WTC11 (cell line): Measurements from ENCODE around the gene MYBL2. TPM values are rescaled to one million over a fixed set of nuclear protein-coding genes. Genes with fewer than 3 reads are reported as not detected.

Source experiments
- ATAC-seq: fragments of 200-7000 bp; cut with Tn5 transposase; 2 replicates; pipeline ENCODE4 v1.10.0; 2021; ENCODE audit warnings: mild to moderate bottlenecking, moderate library complexity
- CTCF ChIA-PET: fragments of 300-600 bp; sonication (Branson Sonifier 250); formaldehyde crosslinking; loops from one replicate; lab custom pipeline; 2021; ENCODE audit warnings: antibody characterized with exemption; lab: Charles Lee
- POLR2A ChIA-PET: fragments of 350-600 bp; sonication (Branson Sonifier 250); formaldehyde crosslinking; loops from one replicate; lab custom pipeline; 2021; ENCODE audit warnings: antibody characterized with exemption; lab: Charles Lee
- DNase-seq: peaks from one replicate; pipeline ENCODE4 v3.0.0; 2021; ENCODE audit warnings: low spot score
- H3K27ac Mint-ChIP-seq: 2 replicates; pipeline ENCODE4 v1.8.0; 2021; ENCODE audit warnings: mixed read lengths
- H3K27me3 Mint-ChIP-seq: 2 replicates; pipeline ENCODE4 v1.8.0; 2021; ENCODE audit warnings: low read depth, mild to moderate bottlenecking, moderate library complexity, mixed read lengths
- H3K36me3 Mint-ChIP-seq: 2 replicates; pipeline ENCODE4 v1.8.0; 2021; ENCODE audit warnings: mixed read lengths
- H3K4me1 Mint-ChIP-seq: 2 replicates; pipeline ENCODE4 v1.8.0; 2022; ENCODE audit warnings: mixed read lengths
- H3K4me3 Mint-ChIP-seq: 2 replicates; pipeline ENCODE4 v1.8.0; 2021; ENCODE audit warnings: mild to moderate bottlenecking, moderate library complexity, mixed read lengths
- H3K9me3 Mint-ChIP-seq: 2 replicates; pipeline ENCODE4 v1.8.0; 2021; ENCODE audit warnings: mixed read lengths
- ARID4B ChIP-seq: sonication (generic); formaldehyde crosslinking; IDR thresholded peaks from 2 replicates; pipeline ENCODE4 v1.8.0; 2023; ENCODE audit warnings: missing genetic modification reagents, mild to moderate bottlenecking, borderline replicate concordance
- ATF3 ChIP-seq: sonication (generic); formaldehyde crosslinking; conservative IDR thresholded peaks from 2 replicates; pipeline ENCODE4 v1.8.1; 2022; ENCODE audit warnings: mild to moderate bottlenecking, missing genetic modification reagents
- CTCF ChIP-seq: fragments of 200-600 bp; IDR thresholded peaks from 2 replicates; pipeline ENCODE4 v1.8.0; 2022; ENCODE audit warnings: antibody characterized with exemption
- E2F4 ChIP-seq: sonication (generic); formaldehyde crosslinking; IDR thresholded peaks from 2 replicates; pipeline ENCODE4 v1.8.1; 2022; ENCODE audit warnings: low read depth, mild to moderate bottlenecking, moderate library complexity, missing genetic modification reagents, borderline replicate concordance
- FOXK1 ChIP-seq: sonication (generic); formaldehyde crosslinking; IDR thresholded peaks from 2 replicates; pipeline ENCODE4 v1.8.0; 2022; ENCODE audit warnings: mild to moderate bottlenecking, moderate library complexity, missing genetic modification reagents
- FOXP1 ChIP-seq: sonication (generic); formaldehyde crosslinking; IDR thresholded peaks from 2 replicates; pipeline ENCODE4 v1.8.0; 2022; ENCODE audit warnings: missing genetic modification reagents, mild to moderate bottlenecking, moderate library complexity, borderline replicate concordance
- FOXP4 ChIP-seq: sonication (generic); formaldehyde crosslinking; IDR thresholded peaks from 2 replicates; pipeline ENCODE4 v1.8.0; 2022; ENCODE audit warnings: mild to moderate bottlenecking, missing genetic modification reagents
- GABPB1 ChIP-seq: sonication (generic); formaldehyde crosslinking; IDR thresholded peaks from 2 replicates; pipeline ENCODE4 v1.8.1; 2023; ENCODE audit warnings: mild to moderate bottlenecking, missing genetic modification reagents
- MYBL2 ChIP-seq: sonication (generic); formaldehyde crosslinking; IDR thresholded peaks from 2 replicates; pipeline ENCODE4 v1.8.1; 2023; ENCODE audit warnings: mild to moderate bottlenecking, moderate library complexity, missing genetic modification reagents
- NR1H2 ChIP-seq: sonication (generic); formaldehyde crosslinking; IDR thresholded peaks from 2 replicates; pipeline ENCODE4 v1.9.0; 2021; ENCODE audit warnings: mild to moderate bottlenecking, moderate library complexity, missing genetic modification reagents
- NR2C2 ChIP-seq: sonication (generic); formaldehyde crosslinking; IDR thresholded peaks from 2 replicates; pipeline ENCODE4 v1.8.0; 2022; ENCODE audit warnings: mild to moderate bottlenecking, missing genetic modification reagents
- NR3C1 ChIP-seq: sonication (generic); formaldehyde crosslinking; conservative IDR thresholded peaks from 2 replicates; pipeline ENCODE4 v1.8.1; 2023; ENCODE audit warnings: low read depth, mild to moderate bottlenecking, missing genetic modification reagents
- OVOL2 ChIP-seq: fragments of 250-450 bp; sonication (Bioruptor Pico); IDR thresholded peaks from 2 replicates; pipeline ENCODE4 v1.9.0; 2021; ENCODE audit warnings: mild to moderate bottlenecking, borderline replicate concordance
- PRRX2 ChIP-seq: fragments of 250-450 bp; sonication (Bioruptor Pico); IDR thresholded peaks from 2 replicates; pipeline ENCODE4 v1.8.0; 2021; ENCODE audit warnings: mild to moderate bottlenecking
- SP1 ChIP-seq: sonication (generic); formaldehyde crosslinking; conservative IDR thresholded peaks from 2 replicates; pipeline ENCODE4 v1.8.1; 2022; ENCODE audit warnings: missing genetic modification reagents
- STAT6 ChIP-seq: sonication (generic); formaldehyde crosslinking; conservative IDR thresholded peaks from 2 replicates; pipeline ENCODE4 v1.8.1; 2023; ENCODE audit warnings: mild to moderate bottlenecking, low read depth, missing genetic modification reagents, moderate library complexity
- TEAD4 ChIP-seq: sonication (generic); formaldehyde crosslinking; IDR thresholded peaks from 2 replicates; pipeline ENCODE4 v1.8.0; 2022; ENCODE audit warnings: mild to moderate bottlenecking, missing genetic modification reagents
- ZMAT4 ChIP-seq: fragments of 250-450 bp; sonication (Bioruptor Pico); IDR thresholded peaks from 2 replicates; pipeline ENCODE4 v1.9.0; 2021; ENCODE audit warnings: mild to moderate bottlenecking
- ZNF396 ChIP-seq: fragments of 250-450 bp; sonication (Bioruptor Pico); IDR thresholded peaks from 2 replicates; pipeline ENCODE4 v1.8.0; 2021; ENCODE audit warnings: mild to moderate bottlenecking, moderate library complexity, borderline replicate concordance
- ZNF532 ChIP-seq: fragments of 250-450 bp; sonication (Bioruptor Pico); IDR thresholded peaks from 2 replicates; pipeline ENCODE4 v1.9.0; 2021; ENCODE audit warnings: mild to moderate bottlenecking, borderline replicate concordance
- total RNA-seq: library from RNA; stranded (reverse); gene quantifications from 3 replicates; pipeline ENCODE4 v1.2.3, GENCODE V29; 2021

Gene MYBL2
- total RNA-seq, 1 experiment from 2014 or later, result 166 TPM

- Mint-ChIP-seq H3K4me1 (no peaks in the 10 kb centered on the region), H3K27ac (no peak overlapping the region), H3K27me3 (no peaks in the 10 kb centered on the region), H3K36me3 (peaks cover 39% of the 10 kb centered on the region), H3K9me3 (no peaks in the 10 kb centered on the region), H3K4me3 (no peak overlapping the region)
- DNase-seq (no peak), ATAC-seq (no peak)
- TF ChIP-seq SP1 (CRISPR knock-in tag) (no peak), STAT6 (CRISPR knock-in tag) (no peak), ZNF396 (no peak), GABPB1 (no peak), TEAD4 (no peak), ATF3 (CRISPR knock-in tag) (no peak), MYBL2 (no peak), FOXK1 (CRISPR knock-in tag) (no peak), FOXP4 (no peak), ZNF532 (CRISPR knock-in tag) (no peak), ARID4B (CRISPR knock-in tag) (no peak), NR1H2 (no peak), PRRX2 (CRISPR knock-in tag) (no peak), E2F4 (CRISPR knock-in tag) (no peak), ZMAT4 (CRISPR knock-in tag) (no peak), OVOL2 (CRISPR knock-in tag) (no peak), CTCF (no peak), NR2C2 (CRISPR knock-in tag) (no peak), NR3C1 (CRISPR knock-in tag) (no peak), FOXP1 (CRISPR knock-in tag) (no peak)
- CTCF ChIA-PET, result interaction anchor here (0.7 to 1.7 kb wide), 10 partner anchors 17 to 242 kb away, joined by 3 to 27 read pairs (median 4); no protein-coding TSS in a partner anchor
- POLR2A ChIA-PET, result no interaction called here
Measured at GRCh38 chr20:43690943-43691598, 24.2 kb downstream of the MYBL2 start.
